SU-DHL-6 (cell line): ENCODE measurements around the gene IL7R.

Experiments used
- H2AFZ ChIP-seq: fragments of 200-600 bp; sonication (generic); 2 replicates; pipeline ENCODE4 v1.6.1; 2014; ENCODE audit warnings: low read depth, mild to moderate bottlenecking, moderate library complexity, mixed read lengths, antibody characterized with exemption, low read length; ENCODE audit not compliant: severe bottlenecking
- H3F3A ChIP-seq: fragments of 200-600 bp; shearing (Covaris generic); 2 replicates; pipeline ENCODE4 v1.6.0; 2016; ENCODE audit warnings: antibody characterized with exemption, mild to moderate bottlenecking; ENCODE audit not compliant: insufficient read depth
- H3K27ac ChIP-seq: fragments of 200-600 bp; sonication (generic); 2 replicates; pipeline ENCODE4 v1.5.1; 2016; ENCODE audit warnings: low read depth, mild to moderate bottlenecking, low read length, moderate library complexity, mixed read lengths
- H3K27me3 ChIP-seq: fragments of 200-600 bp; sonication (generic), shearing (Covaris generic); 2 replicates; pipeline ENCODE4 v1.6.0; 2014; ENCODE audit warnings: mild to moderate bottlenecking, low read length
- H3K36me3 ChIP-seq: fragments of 200-600 bp; sonication (generic); 2 replicates; pipeline ENCODE4 v1.6.1; 2014; ENCODE audit warnings: mild to moderate bottlenecking, low read length, mixed read lengths
- H3K4me2 ChIP-seq: fragments of 300-600, 200-600 bp; shearing (Covaris generic), sonication (generic); 2 replicates; pipeline ENCODE4 v1.6.0; 2014; ENCODE audit warnings: low read length, low read depth, mild to moderate bottlenecking; ENCODE audit not compliant: poor library complexity, severe bottlenecking
- H3K4me3 ChIP-seq: fragments of 200-600 bp; sonication (generic); 2 replicates; pipeline ENCODE4 v1.5.1; 2014; ENCODE audit warnings: antibody characterized with exemption, low read length, mild to moderate bottlenecking, mixed read lengths; ENCODE audit not compliant: insufficient read depth, poor library complexity, severe bottlenecking
- H3K79me2 ChIP-seq: fragments of 200-600 bp; sonication (generic); 2 replicates; pipeline ENCODE4 v1.6.1; 2014; ENCODE audit warnings: mild to moderate bottlenecking, low read length, moderate library complexity; ENCODE audit not compliant: insufficient read depth
- H3K9ac ChIP-seq: fragments of 200-600 bp; sonication (generic); 2 replicates; pipeline ENCODE4 v1.7.0; 2014; ENCODE audit warnings: mild to moderate bottlenecking, low read length
- H3K9me2 ChIP-seq: fragments of 200-600 bp; sonication (generic); replicated peaks from 2 replicates; pipeline ENCODE4 v1.6.1; 2014; ENCODE audit warnings: low read length; ENCODE audit not compliant: insufficient read depth
- H3K9me3 ChIP-seq: fragments of 200-600 bp; sonication (generic); 2 replicates; pipeline ENCODE4 v1.6.1; 2014; ENCODE audit warnings: low read length, mixed read lengths; ENCODE audit not compliant: insufficient read depth
- H4K20me1 ChIP-seq: fragments of 200-600 bp; sonication (generic); 2 replicates; pipeline ENCODE4 v1.6.1; 2014; ENCODE audit warnings: low read depth, mild to moderate bottlenecking, antibody characterized with exemption, low read length, moderate library complexity, mixed read lengths
- CTCF ChIP-seq: fragments of 200-600 bp; sonication (generic); IDR thresholded peaks from one replicate; pipeline ENCODE4 v1.5.1; 2017; ENCODE audit warnings: antibody characterized with exemption, mild to moderate bottlenecking, low read length, moderate library complexity; ENCODE audit not compliant: insufficient read depth, poor library complexity, severe bottlenecking
- EZH2phosphoT487 ChIP-seq: fragments of 200-600 bp; sonication (generic), shearing (Covaris generic); conservative IDR thresholded peaks from 2 replicates; pipeline ENCODE4 v1.6.1; 2018; ENCODE audit warnings: mild to moderate bottlenecking, antibody characterized with exemption, low read length, moderate library complexity, mixed read lengths

IL7R gene

GRCh38 chr5:35904443-35905132, 47.9 kb downstream of the IL7R start:
- Histone ChIP-seq H2AFZ (no peak overlapping the region), H3K79me2 (no peaks in the 10 kb centered on the region), H3K9me3 (no peaks in the 10 kb centered on the region), H3K9ac (no peak overlapping the region), H3K27ac (no peak overlapping the region), H3F3A (no peaks in the 10 kb centered on the region), H3K9me2 (no peaks in the 10 kb centered on the region), H3K4me2 (no peak overlapping the region), H3K36me3 (no peaks in the 10 kb centered on the region), H4K20me1 (no peaks in the 10 kb centered on the region), H3K27me3 (0 out of 2 replicates have a peak, but pooled peaks cover 3% of the 10 kb centered on the region), H3K4me3 (no peak overlapping the region)
- TF ChIP-seq CTCF (no peak), EZH2phosphoT487 (no peak)

GRCh38 chr5:35908228-35908627, 51.5 kb downstream of the IL7R start:
- H3K79me2 ChIP-seq = no peaks in the 10 kb centered on the region
- H3K4me2 ChIP-seq = no peak overlapping the region
- no peaks in the 10 kb centered on the region for H3F3A ChIP-seq
- no peak overlapping the region for H3K27ac ChIP-seq
- no peaks in the 10 kb centered on the region for H3K9me3 ChIP-seq
- no peaks in the 10 kb centered on the region for H4K20me1 ChIP-seq
- H2AFZ ChIP-seq = no peak overlapping the region
- TF ChIP-seq CTCF (no peak), EZH2phosphoT487 (no peak)
- no peak overlapping the region for H3K9ac ChIP-seq
- no peaks in the 10 kb centered on the region for H3K9me2 ChIP-seq
- 0 out of 2 replicates have a peak, but pooled peaks cover 3% of the 10 kb centered on the region for H3K27me3 ChIP-seq
- H3K36me3 ChIP-seq = no peaks in the 10 kb centered on the region
- H3K4me3 ChIP-seq = no peak overlapping the region

GRCh38 chr5:35908814-35909213, 52.1 kb downstream of the IL7R start:
- Histone ChIP-seq H3K79me2 (no peaks in the 10 kb centered on the region), H3K4me2 (no peak overlapping the region), H3F3A (no peaks in the 10 kb centered on the region), H3K27me3 (0 out of 2 replicates have a peak, but pooled peaks cover 3% of the 10 kb centered on the region), H3K9ac (no peak overlapping the region), H2AFZ (no peak overlapping the region), H3K9me2 (no peaks in the 10 kb centered on the region), H3K4me3 (no peak overlapping the region), H3K27ac (no peak overlapping the region), H3K36me3 (no peaks in the 10 kb centered on the region), H3K9me3 (no peaks in the 10 kb centered on the region), H4K20me1 (no peaks in the 10 kb centered on the region)
- no peak for TF ChIP-seq EZH2phosphoT487
- no peak for TF ChIP-seq CTCF
